Natural killer cell (primary cell): ENCODE data around the gene GBX2. TPM values are rescaled to one million over a fixed set of nuclear protein-coding genes. Genes with fewer than 3 reads are reported as not detected.

Experiments used
- ATAC-seq, 3 donors: fragments of 150-1000 bp in 2 of 3; fragments of 200-7000 bp in 1 of 3; cut with Tn5 transposase; 1 replicate in 1 of 3; 2 replicates in 2 of 3; pipeline ENCODE4 v1.10.0; 2021; ENCODE audit warnings: mild to moderate bottlenecking in 2 of 3, moderate library complexity in 2 of 3
- DNase-seq, 2 donors: peaks; one replicate each; pipeline versions ENCODE4 v3.0.0 to v3.0.0-alpha.2; 2013 to 2021; ENCODE audit warnings: mixed read lengths in 1 of 2
- H3K27ac ChIP-seq: one replicate; pipeline ENCODE4 v1.5.1; 2013; ENCODE audit warnings: mild to moderate bottlenecking, low read length
- H3K27me3 ChIP-seq: one replicate; pipeline ENCODE4 v1.6.1; 2013; ENCODE audit warnings: low read length; ENCODE audit not compliant: control insufficient read depth, insufficient read depth
- H3K36me3 ChIP-seq: one replicate; pipeline ENCODE4 v1.6.1; 2013; ENCODE audit warnings: low read length; ENCODE audit not compliant: control insufficient read depth, insufficient read depth
- H3K4me1 ChIP-seq: one replicate; pipeline ENCODE4 v1.6.1; 2013; ENCODE audit warnings: low read length; ENCODE audit not compliant: control insufficient read depth, insufficient read depth
- H3K4me3 ChIP-seq: one replicate; pipeline ENCODE4 v1.5.1; 2013; ENCODE audit warnings: low read length
- H3K9me3 ChIP-seq: one replicate; pipeline ENCODE4 v1.6.1; 2013; ENCODE audit warnings: low read length; ENCODE audit not compliant: control insufficient read depth, insufficient read depth
- H3K27ac Mint-ChIP-seq, 2 donors: one replicate each; pipeline ENCODE4 v1.8.0; 2022; ENCODE audit warnings: mild to moderate bottlenecking in 2 of 2, mixed read lengths in 2 of 2, moderate library complexity in 1 of 2
- H3K27me3 Mint-ChIP-seq, 2 donors: one replicate each; pipeline ENCODE4 v1.8.0; 2022; ENCODE audit warnings: low read depth in 2 of 2, mixed read lengths in 2 of 2
- H3K36me3 Mint-ChIP-seq: one replicate; pipeline ENCODE4 v1.8.0; 2022; ENCODE audit warnings: mixed read lengths
- H3K4me1 Mint-ChIP-seq, 2 donors: one replicate each; pipeline ENCODE4 v1.8.0; 2022; ENCODE audit warnings: mixed read lengths in 2 of 2
- H3K4me3 Mint-ChIP-seq: one replicate; pipeline ENCODE4 v1.8.0; 2022; ENCODE audit warnings: mild to moderate bottlenecking, moderate library complexity, mixed read lengths
- H3K9me3 Mint-ChIP-seq, 2 donors: one replicate each; pipeline ENCODE4 v1.8.0; 2022; ENCODE audit warnings: mixed read lengths in 2 of 2
- CTCF ChIP-seq: fragments of 200-600 bp; IDR thresholded peaks from one replicate; pipeline ENCODE4 v1.8.0; 2022; ENCODE audit warnings: antibody characterized with exemption
- WGBS: methylation state at CpG from one replicate; pipeline ENCODE4 v1.1.7; 2013; ENCODE audit warnings: missing lambda C conversion rate; ENCODE audit not compliant: insufficient coverage; 5-methylcytosine and 5-hydroxymethylcytosine counted together
- intact Hi-C: fragments of 100-400 bp; cut with micrococcal nuclease; formaldehyde crosslinking; loops from one replicate; pipeline ENCODE4 v1.14.2; 2022
- total RNA-seq, 4 donors: library from RNA; stranded (reverse); fragments of 120-200 nt in 1 of 4; gene quantifications; one replicate each; pipeline versions ENCODE4 v1.2.3 to v1.2.4, GENCODE V29; 2013 to 2022

The GBX2 gene
- total RNA-seq, 3 donors from 2014 or later (not counting 1 experiment from before 2014, with no cell fraction given): not detected

GRCh38 chr2:236208019-236208926, 40.1 kb upstream of the GBX2 start:
- H3K36me3 ChIP-seq: no peaks in the 10 kb centered on the region
- Mint-ChIP-seq H3K27me3 (peaks cover 8 to 27% of the 10 kb centered on the region in 2 donors), H3K4me3 (no peak overlapping the region), H3K4me1 (no peaks in the 10 kb centered on the region), H3K36me3 (no peaks in the 10 kb centered on the region), H3K9me3 (no peaks in the 10 kb centered on the region), H3K27ac (no peak overlapping the region)
- no peaks in the 10 kb centered on the region for H3K4me1 ChIP-seq
- DNase-seq: no peak
- WGBS: 80% methylated on average over 26 of the region's 28 CpGs
- TF ChIP-seq CTCF: no peak
- no peaks in the 10 kb centered on the region for H3K9me3 ChIP-seq
- H3K4me3 ChIP-seq: no peak overlapping the region
- ATAC-seq: no peak
- H3K27ac ChIP-seq: no peak overlapping the region
- H3K27me3 ChIP-seq: no peaks in the 10 kb centered on the region
- intact Hi-C loops: no loop called here

DNA sequence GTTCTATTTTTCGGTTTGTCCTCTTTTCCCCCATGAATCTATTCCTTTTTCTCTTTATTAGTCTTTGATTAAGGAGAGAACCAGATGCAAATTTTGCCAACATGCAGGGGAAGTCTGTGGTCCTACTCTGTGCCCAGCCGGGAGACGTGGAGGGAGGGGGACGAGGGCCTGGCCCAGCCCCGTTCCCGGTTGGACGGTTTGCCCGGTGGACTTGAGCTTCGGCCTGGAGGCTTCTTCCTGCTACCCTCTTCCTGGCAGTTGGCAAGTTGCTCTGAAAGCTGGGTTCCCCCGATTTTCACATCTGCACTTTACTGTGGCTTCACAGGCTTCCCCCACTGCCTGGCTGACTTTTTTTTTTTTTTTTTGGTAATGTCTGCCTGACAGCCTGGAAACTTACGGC, 39.3 kb upstream of the GBX2 start:
- Histone ChIP-seq H3K27me3 (no peaks in the 10 kb centered on the region), H3K4me1 (no peaks in the 10 kb centered on the region), H3K36me3 (no peaks in the 10 kb centered on the region), H3K27ac (no peak overlapping the region), H3K4me3 (no peak overlapping the region), H3K9me3 (no peaks in the 10 kb centered on the region)
- H3K27me3 Mint-ChIP-seq: peaks cover 5 to 22% of the 10 kb centered on the region in 2 donors
- H3K9me3 Mint-ChIP-seq: no peaks in the 10 kb centered on the region
- no peaks in the 10 kb centered on the region for H3K36me3 Mint-ChIP-seq
- H3K4me3 Mint-ChIP-seq: no peak overlapping the region
- ATAC-seq (no peak), DNase-seq (no peak)
- WGBS: 92% methylated on average over 11 of the region's 11 CpGs
- TF ChIP-seq CTCF: no peak
- no peak overlapping the region for H3K27ac Mint-ChIP-seq
- no peaks in the 10 kb centered on the region for H3K4me1 Mint-ChIP-seq
- intact Hi-C loops: no loop called here

GRCh38 chr2:236205867-236206645, 37.9 kb upstream of the GBX2 start:
- H3K27me3 Mint-ChIP-seq: peaks cover 8 to 22% of the 10 kb centered on the region in 2 donors

More at GRCh38 chr2:236205867-236206645, 37.9 kb upstream of the GBX2 start:
- Mint-ChIP-seq H3K36me3 (no peaks in the 10 kb centered on the region), H3K4me1 (no peaks in the 10 kb centered on the region), H3K4me3 (no peak overlapping the region), H3K9me3 (no peaks in the 10 kb centered on the region), H3K27ac (no peak overlapping the region)
- no peaks in the 10 kb centered on the region for H3K36me3 ChIP-seq
- no peak overlapping the region for H3K4me3 ChIP-seq
- 71% methylated on average over 2 of the region's 2 CpGs for WGBS
- no peak for TF ChIP-seq CTCF
- no peak overlapping the region for H3K27ac ChIP-seq
- intact Hi-C loops: no loop called here
- no peaks in the 10 kb centered on the region for H3K9me3 ChIP-seq
- H3K27me3 ChIP-seq: no peaks in the 10 kb centered on the region
- H3K4me1 ChIP-seq: no peaks in the 10 kb centered on the region
- ATAC-seq (no peak), DNase-seq (no peak)
